ENCODE data around the gene EFNB2. TPM values are rescaled to one million over a fixed set of nuclear protein-coding genes. Genes with fewer than 3 reads are reported as not detected.

EFNB2 gene
- total RNA-seq, 4 donors from 2014 or later: 4.6 to 32.6 (median 15.9) TPM

DNA sequence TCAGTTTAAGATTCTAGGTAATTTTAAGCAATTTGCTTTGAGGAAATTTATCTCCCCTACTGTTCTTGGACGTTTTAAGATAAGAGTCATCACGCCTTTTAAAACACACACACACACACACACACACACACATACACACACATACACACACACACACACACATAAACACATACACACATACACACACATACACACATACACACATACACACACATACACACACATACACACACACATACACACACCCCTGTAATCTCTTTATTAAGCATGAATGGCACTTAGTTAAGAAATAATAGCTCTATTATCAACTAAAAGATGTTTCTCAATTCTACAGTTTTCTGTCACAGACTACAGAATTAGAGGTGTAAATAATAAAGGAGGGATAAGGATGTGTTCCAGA is 49.2 kb downstream of the EFNB2 start:
- TF ChIP-seq, protein P1, sequence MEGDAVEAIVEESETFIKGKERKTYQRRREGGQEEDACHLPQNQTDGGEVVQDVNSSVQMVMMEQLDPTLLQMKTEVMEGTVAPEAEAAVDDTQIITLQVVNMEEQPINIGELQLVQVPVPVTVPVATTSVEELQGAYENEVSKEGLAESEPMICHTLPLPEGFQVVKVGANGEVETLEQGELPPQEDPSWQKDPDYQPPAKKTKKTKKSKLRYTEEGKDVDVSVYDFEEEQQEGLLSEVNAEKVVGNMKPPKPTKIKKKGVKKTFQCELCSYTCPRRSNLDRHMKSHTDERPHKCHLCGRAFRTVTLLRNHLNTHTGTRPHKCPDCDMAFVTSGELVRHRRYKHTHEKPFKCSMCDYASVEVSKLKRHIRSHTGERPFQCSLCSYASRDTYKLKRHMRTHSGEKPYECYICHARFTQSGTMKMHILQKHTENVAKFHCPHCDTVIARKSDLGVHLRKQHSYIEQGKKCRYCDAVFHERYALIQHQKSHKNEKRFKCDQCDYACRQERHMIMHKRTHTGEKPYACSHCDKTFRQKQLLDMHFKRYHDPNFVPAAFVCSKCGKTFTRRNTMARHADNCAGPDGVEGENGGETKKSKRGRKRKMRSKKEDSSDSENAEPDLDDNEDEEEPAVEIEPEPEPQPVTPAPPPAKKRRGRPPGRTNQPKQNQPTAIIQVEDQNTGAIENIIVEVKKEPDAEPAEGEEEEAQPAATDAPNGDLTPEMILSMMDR (IDR thresholded peaks at IDR 0.05; ENCODE audit: low read depth): no peak

DNA sequence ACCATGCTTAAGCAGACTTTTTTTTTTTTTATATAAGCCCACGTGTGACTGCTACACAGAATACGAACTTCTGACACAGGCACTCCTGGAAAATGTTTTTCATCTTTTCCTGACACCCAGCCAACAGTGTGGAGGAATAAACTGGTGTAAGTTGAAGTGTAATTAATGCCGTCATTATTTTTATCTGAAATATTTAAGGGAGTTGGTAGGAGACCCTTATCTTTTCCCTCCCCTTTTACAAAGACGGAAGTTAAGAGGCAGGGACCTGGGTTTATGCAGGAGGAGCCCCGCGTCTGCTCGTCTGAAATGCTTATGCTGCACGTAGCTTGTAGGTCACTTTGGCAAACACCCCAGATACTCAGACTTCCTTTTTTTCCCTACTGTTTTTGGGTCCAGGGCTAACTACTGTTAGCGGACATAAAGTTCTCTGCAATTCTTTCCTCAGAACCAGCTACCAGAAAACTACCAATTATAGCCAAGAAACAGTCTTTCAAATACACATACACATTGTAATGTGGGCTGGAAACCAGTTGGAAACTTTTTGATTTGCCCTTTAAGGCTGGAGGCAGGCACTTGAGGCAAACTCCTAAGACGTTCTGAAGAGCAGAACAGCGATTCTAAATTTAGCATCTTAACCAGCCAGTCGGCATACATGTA is 50.8 kb downstream of the EFNB2 start:
- TF ChIP-seq, protein P1 (IDR thresholded peaks at IDR 0.05; ENCODE audit: low read depth): no peak

DNA sequence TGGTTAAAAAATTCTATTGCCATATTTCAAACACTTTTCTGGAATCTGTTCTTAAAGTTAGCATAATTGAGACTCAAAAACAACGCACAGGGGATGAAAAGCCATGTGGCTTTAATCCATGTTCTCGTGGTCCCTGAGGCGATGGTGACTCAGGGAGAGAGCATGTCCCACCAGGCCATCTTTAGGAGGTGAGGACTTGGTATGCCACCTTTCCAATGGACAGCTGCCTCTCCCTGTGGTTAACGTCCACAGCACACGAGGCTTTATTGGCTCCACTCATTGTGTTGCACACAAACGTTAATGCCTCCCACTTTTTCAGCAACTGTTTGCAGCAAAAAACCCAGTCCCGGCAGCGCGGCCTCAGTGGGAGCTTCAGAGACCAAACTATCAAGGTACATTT is 51.4 kb downstream of the EFNB2 start:
- TF ChIP-seq, protein P1 (IDR thresholded peaks at IDR 0.05; ENCODE audit: low read depth): no peak

DNA sequence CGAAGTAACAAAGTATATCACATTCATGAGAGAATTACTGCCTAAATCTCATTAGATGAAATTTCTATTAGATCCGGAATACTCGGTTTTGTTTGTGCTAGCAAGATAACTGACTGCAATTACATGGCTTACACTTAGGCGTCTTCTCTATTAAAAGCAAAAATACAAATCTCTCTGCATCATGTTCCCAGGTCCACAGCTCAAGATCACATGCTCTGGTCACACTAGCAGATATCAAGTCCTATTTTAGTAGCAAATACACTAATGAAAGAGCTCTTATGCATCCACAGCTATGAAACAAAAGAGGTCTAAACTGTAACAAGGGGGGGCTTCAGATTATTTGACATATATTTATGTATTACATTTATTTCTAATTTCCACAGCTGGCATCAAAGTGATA is 53.5 kb downstream of the EFNB2 start:
- TF ChIP-seq, protein P1 (IDR thresholded peaks at IDR 0.05; ENCODE audit: low read depth): no peak

DNA sequence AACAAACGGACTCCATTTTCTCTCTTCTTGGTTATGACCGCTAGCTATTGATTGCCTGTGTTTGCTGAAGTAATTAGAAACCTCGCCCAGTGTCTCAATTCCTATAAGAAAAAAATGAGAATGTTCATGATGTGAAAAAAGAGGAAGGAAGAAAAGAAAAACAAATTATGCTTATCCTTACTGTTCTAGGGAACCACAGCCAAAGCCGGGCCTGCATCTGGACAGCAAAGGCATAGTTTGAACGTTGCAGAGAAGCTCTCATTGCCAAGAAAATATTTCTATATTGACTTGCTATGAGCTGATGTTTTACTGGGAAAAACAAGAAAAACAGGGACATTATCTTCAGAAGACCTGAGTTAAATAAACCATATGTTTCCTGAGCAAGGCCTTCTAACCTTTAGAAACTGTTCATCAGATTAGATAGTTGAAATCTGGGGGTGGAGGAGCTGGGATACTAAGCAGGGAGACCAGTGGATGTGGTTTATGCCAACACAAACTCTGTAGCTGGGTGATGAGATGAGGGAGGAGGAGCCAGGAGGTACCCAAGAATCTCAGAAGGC is 55.0 kb downstream of the EFNB2 start:
- TF ChIP-seq, protein P1 (IDR thresholded peaks at IDR 0.05; ENCODE audit: low read depth): no peak

DNA sequence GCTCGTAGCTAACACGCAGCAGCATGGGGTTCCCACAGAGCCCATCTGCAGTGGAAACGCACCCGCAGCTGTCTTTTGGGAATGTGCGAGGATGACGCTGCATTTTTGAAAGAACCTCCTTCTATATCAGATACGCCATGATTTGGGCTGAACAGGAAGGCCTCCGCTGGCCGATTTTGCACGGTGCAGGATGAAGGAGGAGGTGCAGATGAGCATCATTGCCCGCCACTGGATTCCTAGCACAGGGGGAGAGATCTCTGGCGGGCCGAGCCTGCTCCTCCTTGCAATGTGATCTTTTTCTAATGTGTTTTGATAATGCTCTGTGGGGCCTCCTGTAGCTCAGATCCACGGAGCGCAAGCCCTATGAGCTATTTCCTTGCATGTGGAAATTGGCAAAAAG is 55.5 kb downstream of the EFNB2 start:
- TF ChIP-seq, protein P1 (IDR thresholded peaks at IDR 0.05; ENCODE audit: low read depth): no peak

DNA sequence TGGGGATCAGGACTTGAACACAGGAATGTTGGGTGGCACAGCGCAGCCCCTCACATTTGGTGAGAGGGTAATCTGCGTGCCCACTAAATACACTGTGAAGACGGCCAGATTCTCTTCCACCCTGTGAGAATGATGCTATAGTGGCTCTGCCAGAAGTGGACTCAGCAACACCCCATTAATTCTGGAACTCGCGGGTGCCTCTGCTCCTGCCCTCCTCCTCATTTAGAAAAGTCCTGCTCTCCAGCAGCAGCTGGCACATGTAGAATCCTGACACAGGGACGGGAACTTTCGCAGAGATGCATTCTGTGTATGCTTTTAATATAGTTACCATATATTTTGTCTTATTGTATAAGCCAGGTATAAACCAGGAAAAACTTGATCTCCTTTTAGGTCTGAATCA is 57.3 kb downstream of the EFNB2 start:
- TF ChIP-seq, protein P1 (IDR thresholded peaks at IDR 0.05; ENCODE audit: low read depth): no peak
